GM19023 (cell line): ENCODE data around the gene ILDR2.

ENCODE experiments used
- ATAC-seq: cut with Tn5 transposase; IDR thresholded peaks from one replicate; pipeline ENCODE4 v1.9.1; 2021; ENCODE audit warnings: mild to moderate bottlenecking, moderate library complexity; ENCODE audit not compliant: unreplicated experiment

The ILDR2 gene

DNA sequence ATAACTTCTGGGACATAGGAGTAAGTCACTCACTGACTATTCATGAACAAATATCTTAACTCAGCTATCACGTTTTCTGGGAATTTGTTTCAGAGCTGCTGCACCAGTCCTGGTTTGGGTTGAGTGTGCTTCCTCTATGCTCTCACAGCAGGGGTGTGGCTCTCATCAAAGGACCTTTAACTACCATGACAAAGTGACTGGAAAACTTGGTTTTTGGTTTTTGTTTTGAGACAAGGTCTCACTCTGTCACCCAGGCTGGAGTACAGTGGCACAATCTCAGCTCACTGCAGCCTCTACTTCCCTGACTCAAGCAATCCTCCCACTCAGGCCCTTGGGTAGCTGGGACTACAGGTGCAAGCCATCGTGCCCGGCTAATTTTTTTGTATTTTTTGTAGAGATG, 4.1 kb downstream of the ILDR2 start:
- ATAC-seq, result no peak

DNA sequence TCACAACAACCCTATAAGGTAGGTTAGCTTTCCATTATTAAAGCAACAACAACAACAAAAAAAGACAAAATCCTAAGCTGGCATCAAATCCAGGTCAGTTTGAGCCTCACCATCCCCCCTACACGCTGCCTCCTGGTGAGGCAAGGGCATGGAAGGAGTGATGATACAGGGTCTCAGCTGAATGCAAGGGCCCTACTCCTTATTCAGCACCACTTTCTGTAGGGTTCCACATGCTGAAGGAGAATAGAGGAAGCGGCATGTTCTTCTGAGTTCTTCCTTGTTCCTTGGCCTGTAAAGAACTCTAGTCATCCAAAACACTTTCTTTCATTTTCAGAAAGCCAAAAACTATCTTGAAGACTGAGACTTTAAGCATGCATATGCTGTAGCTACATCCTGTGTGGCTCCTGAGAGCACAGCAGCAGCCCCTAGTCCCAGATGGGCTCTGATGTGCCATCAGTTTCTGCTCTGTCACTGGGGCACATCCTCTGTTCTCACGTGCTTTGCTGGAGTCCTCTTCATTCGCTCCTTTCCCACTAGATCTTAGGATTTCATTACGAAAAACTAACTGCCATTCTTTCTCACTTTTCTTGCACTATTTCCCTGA, 6.2 kb downstream of the ILDR2 start:
- no peak for ATAC-seq

DNA sequence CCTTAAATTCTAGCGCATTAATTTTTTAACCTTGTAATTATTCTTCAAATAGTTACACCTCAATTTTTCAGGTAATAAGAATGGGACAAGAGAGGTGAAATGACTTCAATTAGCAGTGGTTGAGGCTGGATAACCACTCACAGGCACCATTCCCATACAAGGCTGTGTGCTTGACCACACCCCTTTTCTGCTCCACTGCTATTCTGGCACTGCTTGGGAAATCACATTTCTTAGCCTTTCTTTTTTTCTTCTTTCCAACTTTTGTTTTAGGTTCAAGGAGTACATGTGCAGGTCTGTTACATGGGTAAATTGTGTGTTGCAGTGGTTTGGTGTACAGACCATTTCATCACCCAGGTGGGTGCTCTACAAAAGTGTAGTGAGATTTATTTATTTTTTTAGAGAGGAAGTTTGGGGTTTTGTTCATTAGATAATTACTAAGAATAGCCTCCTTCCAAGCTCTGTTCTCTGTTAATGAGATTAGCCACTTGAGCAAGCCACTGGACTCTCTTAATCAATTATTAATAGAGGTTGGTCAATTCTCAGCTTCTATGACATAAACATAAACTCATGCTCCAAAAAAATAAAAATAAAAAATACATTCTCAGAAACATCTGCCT, 14.4 kb downstream of the ILDR2 start:
- no peak for ATAC-seq

DNA sequence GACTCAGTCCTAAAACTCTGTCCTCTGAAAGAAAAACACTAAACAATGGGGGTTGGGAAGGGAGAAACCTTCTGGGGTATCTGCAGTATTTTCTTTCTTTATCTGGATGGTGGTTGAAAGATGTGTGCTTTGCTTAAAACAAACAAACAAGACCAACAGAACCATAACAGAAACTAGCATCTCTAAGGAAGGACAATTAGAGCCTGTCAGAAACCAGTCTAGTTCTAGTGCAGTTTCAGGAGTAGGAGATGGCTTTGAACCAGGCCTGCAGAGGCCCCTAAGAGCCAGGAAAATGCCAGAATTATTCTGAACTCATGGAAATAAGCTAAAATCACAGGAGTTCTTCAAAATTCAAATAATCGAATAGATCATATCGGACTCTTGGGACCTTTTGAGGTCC, 18.5 kb downstream of the ILDR2 start:
- no peak for ATAC-seq

DNA sequence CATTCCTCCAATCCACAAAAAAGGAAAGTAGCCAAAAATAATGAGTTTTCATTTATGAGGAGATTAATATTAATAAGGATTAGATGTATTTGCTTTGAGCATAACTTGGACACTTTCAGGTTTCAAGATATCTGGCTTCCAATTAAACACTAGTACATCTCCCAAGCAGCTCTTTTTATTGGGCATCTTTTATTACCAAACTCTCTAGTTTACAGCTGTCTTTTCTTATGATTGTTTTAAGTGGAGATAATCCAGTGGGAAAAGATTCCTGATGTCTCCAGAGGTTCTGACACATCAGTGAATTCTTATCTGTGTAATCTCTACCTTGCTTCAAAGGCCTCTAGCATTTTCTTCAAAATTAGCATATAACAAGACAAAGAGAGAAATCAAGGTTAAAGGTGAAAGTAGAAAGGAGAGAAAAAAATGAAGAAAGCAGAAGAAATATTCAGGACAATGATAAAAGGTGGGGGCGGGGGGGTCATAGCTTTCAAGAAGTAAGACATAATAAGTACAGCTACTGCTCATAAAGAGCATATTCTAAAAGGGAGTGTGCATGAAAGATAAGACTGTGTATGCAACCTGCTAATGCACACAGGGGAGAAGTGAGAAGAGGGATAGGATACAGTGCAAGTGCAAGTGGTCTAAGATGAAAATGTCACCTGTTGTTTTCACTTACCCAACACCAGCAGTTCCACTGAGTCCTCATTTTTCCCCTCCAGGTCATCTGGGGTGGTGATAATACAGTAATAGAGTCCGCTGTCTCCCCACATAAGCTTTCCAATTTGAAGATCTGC, 19.1 kb downstream of the ILDR2 start:
- no peak for ATAC-seq

DNA sequence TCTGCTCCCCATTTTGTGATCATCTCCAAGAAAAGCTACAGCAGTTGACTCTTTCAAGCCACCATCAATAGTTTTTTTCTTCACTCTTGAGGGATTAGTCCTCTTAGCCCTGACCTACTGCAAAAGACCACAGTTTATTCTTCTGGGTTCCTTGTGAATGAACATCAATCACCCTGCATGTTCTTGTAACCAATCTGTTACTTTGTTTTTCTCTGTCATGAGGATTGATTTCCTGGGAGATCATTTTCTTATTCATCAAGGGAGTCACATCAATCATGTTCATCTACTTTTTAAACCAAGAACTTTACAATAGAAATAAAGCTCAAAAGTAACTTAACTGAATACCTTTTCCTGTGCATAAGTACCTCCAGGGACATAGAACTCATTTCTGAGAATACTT, 21.8 kb downstream of the ILDR2 start:
- ATAC-seq, result no peak

DNA sequence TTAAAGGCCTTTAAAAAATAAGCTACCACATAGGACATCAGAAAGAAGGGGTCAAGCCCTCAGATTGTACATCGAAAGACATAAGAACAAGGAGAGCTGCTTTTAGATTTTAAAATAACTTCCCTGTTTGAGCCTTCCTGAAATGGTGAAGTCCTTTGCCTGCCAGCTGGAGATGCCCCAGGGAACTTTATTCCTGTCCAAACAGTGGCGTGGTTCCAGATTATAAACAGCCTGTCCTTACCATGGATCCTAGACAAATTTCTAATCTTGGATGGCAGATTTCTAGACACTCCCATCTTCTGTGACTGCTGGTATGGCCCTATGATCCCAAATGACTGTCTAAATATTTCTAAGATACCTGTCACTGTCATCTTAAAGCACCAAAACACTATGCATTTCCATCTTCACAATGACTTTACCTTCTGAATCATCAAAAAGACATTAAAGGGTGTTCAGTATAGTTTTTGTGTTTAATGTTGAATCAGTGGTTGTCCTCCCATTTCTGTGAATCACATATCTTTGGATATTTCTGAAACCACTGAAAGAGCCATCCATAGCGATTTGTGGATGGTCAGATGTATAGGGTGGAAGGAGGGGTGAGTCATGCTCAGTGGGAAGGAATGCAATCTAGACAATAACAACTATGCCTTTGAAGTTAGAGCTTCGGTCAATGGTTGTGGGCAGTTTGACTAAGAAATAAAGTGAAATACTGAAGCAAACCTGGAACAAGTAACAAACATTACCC, 23.2 kb downstream of the ILDR2 start:
- no peak for ATAC-seq

DNA sequence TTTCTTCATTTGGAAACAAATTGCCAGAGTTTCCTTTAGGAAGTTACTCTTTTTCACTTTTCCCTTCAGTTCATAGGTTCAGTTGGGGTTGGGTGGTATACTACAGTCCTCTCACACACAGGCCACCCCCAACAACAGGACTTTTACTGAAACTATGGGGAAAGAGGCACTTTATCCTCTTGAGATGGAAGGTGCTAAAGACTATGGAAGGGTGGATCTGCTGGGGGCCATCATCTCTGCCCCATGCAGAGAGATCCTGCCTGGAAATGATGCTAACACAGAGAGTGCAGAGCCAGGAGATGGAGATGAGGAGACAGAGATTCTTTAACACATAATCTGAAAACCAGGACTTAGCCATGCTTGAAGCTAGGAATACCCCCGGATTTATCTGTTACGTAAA, 24.3 kb downstream of the ILDR2 start:
- ATAC-seq, result no peak

DNA sequence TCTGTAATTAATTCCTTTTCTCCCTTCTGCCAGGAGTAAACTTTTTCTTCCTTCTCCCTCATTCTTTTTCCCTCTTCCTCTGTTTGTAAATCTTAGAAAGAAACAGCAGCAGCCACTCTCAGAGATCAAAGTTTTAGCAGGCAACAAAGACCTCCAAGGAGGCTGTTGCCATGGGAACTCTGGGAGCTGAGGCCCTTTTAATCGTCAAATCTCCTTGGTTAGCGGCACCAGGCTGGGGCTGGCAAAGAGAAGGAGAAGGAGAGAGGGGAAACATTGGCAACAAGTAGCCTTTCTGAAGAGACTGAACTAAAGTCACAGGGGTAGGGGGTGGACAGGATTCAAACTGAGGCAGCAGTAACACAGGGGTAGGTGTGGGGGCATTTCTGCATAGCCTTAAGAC, 25.2 kb downstream of the ILDR2 start:
- ATAC-seq, result no peak

DNA sequence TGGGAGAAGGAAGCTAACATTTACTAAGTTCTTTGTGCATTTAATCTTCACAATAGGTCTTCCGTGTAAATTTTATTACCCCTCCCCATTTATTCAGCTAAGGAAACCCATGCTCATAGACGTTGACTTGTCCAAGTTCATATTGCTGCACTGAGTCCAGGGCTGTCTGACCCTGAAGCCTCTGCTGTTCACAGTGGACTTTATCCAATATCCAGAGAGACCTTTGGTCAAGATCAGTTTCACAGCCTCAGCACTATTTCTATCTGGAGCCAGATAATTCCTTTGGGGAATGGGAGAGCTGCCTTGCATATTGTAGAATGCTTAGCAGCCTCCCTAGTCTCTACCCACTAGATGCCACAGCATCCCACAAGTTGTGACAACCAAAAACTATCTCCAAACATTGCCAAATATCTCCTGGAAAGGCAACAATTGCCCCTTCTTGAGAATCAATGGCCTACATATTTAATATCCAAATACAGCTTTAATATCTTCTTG, 26.4 kb downstream of the ILDR2 start:
- ATAC-seq, result no peak

DNA sequence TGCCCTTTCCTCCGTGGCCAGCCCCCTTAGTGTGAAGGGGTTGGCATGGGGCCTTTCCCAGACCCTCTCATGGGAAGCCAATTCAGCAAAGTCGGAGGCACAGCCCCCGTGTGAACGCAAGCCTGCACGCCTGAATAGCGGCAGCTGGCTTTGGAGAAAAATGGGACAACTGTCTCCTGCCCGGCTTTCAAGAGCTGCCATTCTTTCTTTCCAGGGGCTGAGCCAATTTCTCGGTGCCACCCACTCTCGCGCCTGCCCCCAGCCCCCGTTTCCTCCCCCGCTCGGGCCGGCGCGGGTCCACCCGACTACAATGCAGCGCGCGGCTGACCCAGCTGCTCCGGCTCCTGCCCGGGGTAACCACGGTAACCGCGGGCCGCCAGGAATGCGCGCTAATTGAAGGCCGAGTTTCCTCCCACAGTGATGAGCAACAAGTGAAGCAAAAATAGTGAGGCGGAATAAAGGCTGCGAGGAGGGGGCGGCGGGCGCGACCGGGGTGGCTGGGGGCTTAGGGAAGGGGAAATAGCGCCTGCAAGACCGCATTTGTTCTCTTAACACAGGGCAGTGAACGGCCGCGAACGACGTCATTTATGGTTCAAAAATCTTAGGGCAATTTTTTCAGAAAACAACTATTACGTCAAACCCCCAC, 27.8 kb downstream of the ILDR2 start:
- no peak for ATAC-seq

DNA sequence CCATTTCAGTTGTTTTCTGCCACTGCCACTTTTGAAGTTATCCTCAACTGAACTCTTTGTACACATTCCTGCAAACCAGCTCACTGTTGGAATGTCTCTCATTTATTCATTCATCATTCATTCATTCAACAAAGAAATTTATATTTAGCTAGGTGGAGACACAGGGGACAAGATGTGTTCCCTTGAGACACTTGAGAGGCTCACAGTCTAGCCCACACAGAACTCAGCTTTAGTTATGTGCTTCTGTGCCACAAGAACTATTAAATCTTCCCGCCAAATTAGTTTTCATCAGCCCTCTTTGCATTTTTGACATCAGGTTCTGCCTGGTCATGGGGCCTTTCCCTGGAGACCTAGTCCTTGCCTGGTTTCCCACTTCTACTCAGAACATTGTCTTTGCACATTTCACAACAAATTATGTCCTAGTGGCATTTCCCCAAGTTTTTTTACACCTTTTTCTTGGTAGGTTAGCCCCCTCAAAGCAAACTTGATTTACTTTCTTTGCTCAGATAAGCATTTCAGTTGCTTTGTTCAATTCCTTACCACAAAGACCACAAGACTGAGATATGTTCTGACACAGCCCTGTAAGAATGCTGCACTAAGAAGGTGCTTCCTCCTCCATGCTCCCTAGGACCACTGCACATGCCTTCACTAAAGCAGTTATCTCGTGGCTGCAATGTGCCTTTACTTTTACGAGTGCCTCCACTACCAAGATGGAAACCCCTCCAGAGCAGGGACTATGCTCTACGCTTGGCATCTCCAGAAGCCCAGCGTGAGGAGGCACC, 31.0 kb downstream of the ILDR2 start:
- no peak for ATAC-seq

DNA sequence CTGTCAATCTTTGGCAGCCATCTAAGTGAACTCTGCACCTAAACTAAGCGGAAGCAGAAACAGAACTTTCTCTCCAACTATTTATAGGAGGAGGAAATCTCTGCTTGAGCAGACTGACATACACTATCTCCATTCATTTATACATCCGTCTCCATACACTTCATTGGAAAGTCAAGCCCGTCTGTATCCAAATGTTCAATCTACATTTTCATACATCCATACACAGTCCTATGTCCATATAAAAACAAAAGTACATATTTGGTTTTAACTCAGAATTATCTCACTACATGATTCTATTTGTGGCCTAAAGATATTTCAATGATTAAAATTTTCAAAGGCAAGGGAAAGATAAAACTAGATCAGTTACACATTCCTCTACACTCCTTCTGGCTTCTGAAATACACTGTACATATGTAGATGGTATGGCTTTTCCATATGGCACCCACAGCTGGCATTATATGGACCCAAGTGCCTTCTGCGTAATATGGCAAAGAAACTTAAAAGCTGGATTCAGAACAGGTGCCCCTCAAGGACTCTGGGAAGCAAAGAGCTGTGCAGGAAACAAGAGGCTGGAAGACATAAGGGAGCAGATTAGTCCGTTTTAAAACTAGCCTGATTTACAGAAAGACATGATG, 35.5 kb downstream of the ILDR2 start:
- ATAC-seq, result no peak

DNA sequence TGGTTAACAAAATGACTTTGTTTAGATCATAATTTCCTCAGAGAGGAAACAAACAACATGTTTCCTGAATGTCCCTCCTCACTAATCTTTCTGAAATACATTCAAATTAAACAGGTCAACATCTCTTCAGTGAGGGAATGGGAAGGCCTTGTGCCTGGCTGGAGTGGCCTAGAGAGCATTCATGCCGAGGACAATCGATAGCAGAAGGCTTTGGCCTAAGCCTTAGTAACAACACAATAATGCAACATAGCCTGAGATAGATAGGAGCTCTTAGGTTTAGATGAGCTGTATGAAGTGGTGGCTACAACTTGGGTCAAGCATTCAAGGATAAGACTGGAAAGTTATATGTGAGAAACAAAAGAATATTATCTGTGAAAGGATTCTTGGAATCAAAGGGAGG, 37.4 kb downstream of the ILDR2 start:
- ATAC-seq, result no peak

DNA sequence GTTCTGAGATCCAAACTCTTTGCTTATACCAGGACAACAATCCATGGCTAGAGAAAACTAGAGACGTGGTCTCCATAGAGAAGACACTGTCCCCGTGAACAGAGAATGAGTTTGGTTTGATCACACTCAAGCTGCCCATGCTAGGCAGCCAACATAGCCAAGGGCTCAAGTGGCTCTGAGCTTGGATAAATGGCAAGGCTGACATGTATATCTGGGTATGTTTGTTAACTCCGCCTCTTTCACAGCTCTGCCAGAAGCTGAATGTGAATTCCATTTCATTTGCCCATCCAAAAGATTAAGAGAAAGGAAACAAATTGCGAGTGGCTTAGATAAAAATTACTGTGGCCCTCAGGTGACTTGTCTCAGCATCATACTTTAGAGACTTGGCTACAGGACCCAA, 38.0 kb downstream of the ILDR2 start:
- no peak for ATAC-seq

DNA sequence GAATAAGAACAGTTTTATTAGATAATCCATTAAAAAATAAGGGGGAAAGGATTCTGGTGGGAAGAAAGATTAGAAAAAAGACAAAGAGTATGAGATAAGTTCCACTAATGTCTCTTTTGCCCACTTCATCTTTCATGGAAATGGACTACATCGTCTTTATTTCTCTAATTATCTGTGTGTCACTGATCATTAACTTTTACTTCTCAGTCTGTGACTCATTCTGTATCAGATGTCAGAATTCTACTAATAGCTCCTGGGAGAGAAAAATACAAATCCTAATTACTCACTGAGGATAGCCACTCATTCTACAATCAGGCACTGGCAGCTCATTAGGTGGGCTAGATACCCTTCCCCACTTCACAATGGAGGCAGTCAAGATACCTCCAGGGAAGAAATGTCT, 41.7 kb downstream of the ILDR2 start:
- ATAC-seq, result no peak

DNA sequence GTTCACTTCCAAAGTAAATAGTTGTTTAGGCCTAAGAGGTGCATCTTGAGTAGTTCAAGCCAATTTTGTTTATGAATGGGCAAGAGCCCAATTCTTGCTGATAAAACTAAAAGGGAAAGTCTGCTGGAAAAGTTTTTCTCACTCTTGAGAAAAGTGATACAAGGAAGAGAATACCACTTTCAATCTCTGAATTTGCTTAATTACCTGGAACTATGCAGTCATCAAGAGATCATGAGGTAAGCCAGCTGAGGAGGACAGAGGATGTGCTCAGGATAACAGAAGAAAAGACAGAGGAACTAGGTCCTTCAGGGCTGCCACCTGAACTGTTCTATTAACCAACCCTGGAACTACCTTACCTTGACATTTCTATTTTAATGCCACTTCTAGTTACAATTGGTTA, 42.2 kb downstream of the ILDR2 start:
- no peak for ATAC-seq

DNA sequence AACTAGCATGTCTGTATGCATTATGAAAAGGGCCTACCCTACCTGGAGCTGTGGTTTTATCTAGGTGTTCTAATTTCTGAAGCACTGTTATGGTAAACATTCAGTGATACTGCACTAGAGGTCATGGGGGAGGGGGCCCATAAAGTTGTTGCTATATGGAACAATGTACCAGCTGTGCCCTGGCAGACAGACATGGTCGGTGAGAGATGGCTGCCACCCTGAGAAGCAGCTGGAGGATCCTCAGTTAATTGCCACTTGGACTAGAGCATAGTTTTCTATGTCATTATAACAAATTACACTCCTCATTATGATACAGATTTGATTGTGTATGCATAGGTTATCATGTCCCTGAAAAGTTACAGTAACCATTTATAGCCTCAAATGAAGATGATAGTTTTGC, 45.4 kb downstream of the ILDR2 start:
- no peak for ATAC-seq

DNA sequence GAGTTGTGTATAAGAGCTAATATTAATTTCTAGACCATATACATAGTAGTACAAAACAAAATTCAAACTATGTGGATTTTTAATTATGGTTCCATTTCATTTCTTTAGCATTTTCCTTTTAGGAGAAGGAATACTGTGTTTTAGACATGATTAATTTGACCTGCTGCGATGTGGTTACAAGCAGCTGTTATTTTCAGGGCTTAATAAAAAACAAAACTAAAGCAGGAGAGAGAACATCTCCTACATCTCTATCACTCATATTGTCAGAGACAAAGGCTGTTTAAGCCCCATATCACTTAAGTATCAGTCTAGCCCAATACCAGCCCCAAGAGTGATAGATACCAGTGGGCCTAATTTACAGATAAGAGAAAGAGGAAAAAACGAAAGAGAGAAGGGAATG, 47.6 kb downstream of the ILDR2 start:
- ATAC-seq, result no peak
